Measurements from ENCODE around the gene PPP1R36.

GRCh38 chr14:64638625-64639024 is 88.9 kb downstream of the PPP1R36 start:
- TF ChIP-seq EZH2 (IDR thresholded peaks at IDR 0.05), result no peak
- no peak for TF ChIP-seq POLR2AphosphoS5 (IDR thresholded peaks at IDR 0.05; ENCODE audit: borderline replicate concordance, low read depth, low read length)
- no peak for TF ChIP-seq FOXP2 (optimal IDR thresholded peaks at IDR 0.05; ENCODE audit: control extremely low read depth, extremely low read length, insufficient read depth)

Measured in SK-N-MC (cell line).